ENCODE data around the gene TNFSF4.

DNA sequence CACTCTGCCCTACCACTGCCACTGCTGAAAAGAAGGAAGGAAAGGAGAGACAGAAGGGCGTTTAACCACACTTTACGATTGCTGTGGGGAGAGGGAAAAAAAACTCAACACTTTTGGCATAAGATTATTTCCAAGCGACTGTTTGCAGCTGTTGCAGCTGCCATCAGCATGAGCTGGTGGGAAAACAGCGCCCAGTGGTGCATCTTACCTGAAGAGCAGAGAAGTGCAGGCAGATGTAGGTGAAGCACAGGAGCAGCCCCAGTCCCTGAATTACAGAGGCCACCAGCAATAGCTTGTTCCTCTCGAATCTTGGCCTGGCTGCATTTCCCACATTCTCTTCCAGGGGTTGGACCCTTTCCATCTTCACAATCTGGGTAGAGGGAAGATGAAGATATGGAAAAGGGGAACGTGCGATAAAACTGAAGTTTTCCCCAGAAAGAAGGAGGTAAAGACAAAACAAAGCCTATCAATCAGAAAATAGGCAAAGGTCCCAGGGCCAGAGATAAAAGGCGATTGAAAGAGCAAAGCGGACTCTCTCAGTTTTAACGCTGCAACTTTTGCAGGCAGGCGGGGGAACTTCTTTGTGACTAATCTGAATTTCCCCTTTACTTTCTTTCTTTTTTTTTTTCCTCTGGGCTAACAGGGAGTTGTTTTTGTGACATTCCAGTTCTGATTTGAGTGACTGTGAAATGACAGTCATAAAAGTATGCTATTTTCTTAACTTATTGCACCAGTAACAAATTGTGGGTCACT is at the start of gene TNFSF4:
- TF ChIP-seq, protein P1, sequence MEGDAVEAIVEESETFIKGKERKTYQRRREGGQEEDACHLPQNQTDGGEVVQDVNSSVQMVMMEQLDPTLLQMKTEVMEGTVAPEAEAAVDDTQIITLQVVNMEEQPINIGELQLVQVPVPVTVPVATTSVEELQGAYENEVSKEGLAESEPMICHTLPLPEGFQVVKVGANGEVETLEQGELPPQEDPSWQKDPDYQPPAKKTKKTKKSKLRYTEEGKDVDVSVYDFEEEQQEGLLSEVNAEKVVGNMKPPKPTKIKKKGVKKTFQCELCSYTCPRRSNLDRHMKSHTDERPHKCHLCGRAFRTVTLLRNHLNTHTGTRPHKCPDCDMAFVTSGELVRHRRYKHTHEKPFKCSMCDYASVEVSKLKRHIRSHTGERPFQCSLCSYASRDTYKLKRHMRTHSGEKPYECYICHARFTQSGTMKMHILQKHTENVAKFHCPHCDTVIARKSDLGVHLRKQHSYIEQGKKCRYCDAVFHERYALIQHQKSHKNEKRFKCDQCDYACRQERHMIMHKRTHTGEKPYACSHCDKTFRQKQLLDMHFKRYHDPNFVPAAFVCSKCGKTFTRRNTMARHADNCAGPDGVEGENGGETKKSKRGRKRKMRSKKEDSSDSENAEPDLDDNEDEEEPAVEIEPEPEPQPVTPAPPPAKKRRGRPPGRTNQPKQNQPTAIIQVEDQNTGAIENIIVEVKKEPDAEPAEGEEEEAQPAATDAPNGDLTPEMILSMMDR (IDR thresholded peaks at IDR 0.05), result no peak
- TF ChIP-seq POLR2A (IDR thresholded peaks at IDR 0.05), result no peak
